Upper lobe of left lung (tissue), 6 donors: ENCODE measurements around the gene ARHGAP15. TPM values are rescaled to one million over a fixed set of nuclear protein-coding genes. Genes with fewer than 3 reads are reported as not detected.

ENCODE experiments used
- ATAC-seq, 2 donors: fragments of 200-7000 bp; cut with Tn5 transposase; one replicate each; pipeline ENCODE4 v1.9.1; 2022; ENCODE audit warnings: mild to moderate bottlenecking in 2 of 2, moderate library complexity in 2 of 2; ENCODE audit not compliant: low FRiP score in 2 of 2
- DNase-seq, 2 donors: peaks; one replicate each; pipeline ENCODE4 v3.0.0-alpha.2; 2019 to 2020
- H3K27ac ChIP-seq, 4 donors: fragments of 200-600 bp; sonication (generic); one replicate each; pipeline ENCODE4 v1.5.1; 2016 to 2019
- H3K27me3 ChIP-seq, 4 donors: fragments of 200-600 bp; sonication (generic); one replicate each; pipeline ENCODE4 v1.5.1; 2017 to 2019
- H3K36me3 ChIP-seq, 4 donors: fragments of 200-600 bp; sonication (generic); one replicate each; pipeline ENCODE4 v1.5.1; 2016 to 2019
- H3K4me1 ChIP-seq, 4 donors: fragments of 200-600 bp; sonication (generic); one replicate each; pipeline ENCODE4 v1.5.1; 2018 to 2019
- H3K4me3 ChIP-seq, 4 donors: fragments of 200-600 bp; sonication (generic); one replicate each; pipeline ENCODE4 v1.5.1; 2017 to 2019; ENCODE audit warnings: mild to moderate bottlenecking in 2 of 4, moderate library complexity in 1 of 4
- H3K9me3 ChIP-seq, 4 donors: fragments of 200-600 bp; sonication (generic); one replicate each; pipeline ENCODE4 v1.5.1; 2018 to 2019
- EP300 ChIP-seq, 4 donors: sonication (generic); formaldehyde crosslinking; IDR thresholded peaks; one replicate each; pipeline ENCODE4 v1.5.1; 2017; ENCODE audit warnings: antibody characterized with exemption in 4 of 4, control low read depth in 2 of 4
- POLR2A ChIP-seq, 4 donors: fragments of 450-650 bp; IDR thresholded peaks; one replicate each; pipeline ENCODE4 v1.5.1; 2016 to 2017; ENCODE audit warnings: antibody characterized with exemption in 4 of 4, mild to moderate bottlenecking in 2 of 4
- POLR2AphosphoS5 ChIP-seq, 2 donors: sonication (generic); formaldehyde crosslinking; IDR thresholded peaks; one replicate each; pipeline ENCODE4 v1.5.1; 2017; ENCODE audit warnings: antibody characterized with exemption in 2 of 2
- WGBS, 2 donors: methylation state at CpG; one replicate each; pipeline ENCODE4 v1.1.5; 2017 to 2018; 5-methylcytosine and 5-hydroxymethylcytosine counted together
- total RNA-seq, 6 donors: library from RNA; depleted of rRNA in 4 of 6; stranded (reverse); fragments of >200 nt in 4 of 6; gene quantifications; one replicate each; pipeline versions ENCODE4 v1.1.0 to v1.2.1, GENCODE V29; 2016 to 2021
- TF ChIP-seq, protein P1 (sequence below), 6 experiments: fragments of 450-650 bp in 4 of 6; fragments of 200-600 bp in 2 of 6; sonication (generic) in 2 of 6; IDR thresholded peaks; one replicate each; pipeline ENCODE4 v1.5.1; 2016 to 2019; ENCODE audit warnings: antibody characterized with exemption in 6 of 6
- donor health status: DM: no; HTN: no; CAD: no; lungs with moderate emphysema.
- donor health status: DM: no; HTN: yes; CAD: no; lungs with severe emphysema.

ARHGAP15 gene
- total RNA-seq, 6 donors from 2014 or later = 11.9 to 57.6 (median 17.5) TPM

DNA sequence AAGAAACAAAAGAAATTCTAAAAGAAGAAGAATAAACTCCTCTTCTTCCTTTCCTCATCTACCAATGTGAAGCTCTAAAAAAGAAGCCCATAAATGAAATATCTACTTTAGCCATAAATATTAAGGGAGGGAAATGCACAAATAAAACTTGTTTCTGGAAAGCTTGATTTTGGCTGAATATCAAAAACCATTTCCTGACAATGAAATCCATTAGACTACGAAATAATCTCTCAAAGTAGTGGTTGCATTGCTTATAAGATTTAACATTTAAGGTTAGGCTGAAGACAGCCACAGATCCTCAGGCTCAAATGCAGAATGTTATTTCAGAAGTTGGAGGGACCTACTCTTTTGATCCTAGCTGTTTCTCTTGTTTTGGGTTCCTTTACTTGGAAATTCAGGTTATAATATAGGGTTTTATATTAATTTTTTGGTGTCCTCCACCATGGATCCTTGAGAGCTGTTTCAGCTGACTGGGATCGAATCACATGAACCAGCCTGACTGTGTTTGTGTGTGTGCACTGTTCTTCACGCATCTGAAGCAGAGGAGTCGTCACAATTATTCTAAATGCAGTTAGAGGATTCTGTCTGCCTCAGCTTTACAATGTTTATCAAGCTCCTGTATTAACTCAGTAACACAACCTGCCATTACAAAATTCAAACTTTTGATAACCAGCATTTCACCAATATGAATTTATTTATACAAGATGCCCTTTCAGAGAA is 474.8 kb downstream of the ARHGAP15 start:
- DNase-seq = no peak
- H3K9me3 ChIP-seq = no peaks in the 10 kb centered on the region
- no peak overlapping the region for H3K27ac ChIP-seq
- no peaks in the 10 kb centered on the region for H3K27me3 ChIP-seq
- no peak overlapping the region for H3K4me3 ChIP-seq
- WGBS, 2 donors = 55 to 60% methylated on average over 4 of the region's 4 CpGs
- TF ChIP-seq EP300 (IDR thresholded peaks at IDR 0.05) (no peak), POLR2A (IDR thresholded peaks at IDR 0.05) (no peak), POLR2AphosphoS5 (IDR thresholded peaks at IDR 0.05) (no peak)
- TF ChIP-seq, protein P1, sequence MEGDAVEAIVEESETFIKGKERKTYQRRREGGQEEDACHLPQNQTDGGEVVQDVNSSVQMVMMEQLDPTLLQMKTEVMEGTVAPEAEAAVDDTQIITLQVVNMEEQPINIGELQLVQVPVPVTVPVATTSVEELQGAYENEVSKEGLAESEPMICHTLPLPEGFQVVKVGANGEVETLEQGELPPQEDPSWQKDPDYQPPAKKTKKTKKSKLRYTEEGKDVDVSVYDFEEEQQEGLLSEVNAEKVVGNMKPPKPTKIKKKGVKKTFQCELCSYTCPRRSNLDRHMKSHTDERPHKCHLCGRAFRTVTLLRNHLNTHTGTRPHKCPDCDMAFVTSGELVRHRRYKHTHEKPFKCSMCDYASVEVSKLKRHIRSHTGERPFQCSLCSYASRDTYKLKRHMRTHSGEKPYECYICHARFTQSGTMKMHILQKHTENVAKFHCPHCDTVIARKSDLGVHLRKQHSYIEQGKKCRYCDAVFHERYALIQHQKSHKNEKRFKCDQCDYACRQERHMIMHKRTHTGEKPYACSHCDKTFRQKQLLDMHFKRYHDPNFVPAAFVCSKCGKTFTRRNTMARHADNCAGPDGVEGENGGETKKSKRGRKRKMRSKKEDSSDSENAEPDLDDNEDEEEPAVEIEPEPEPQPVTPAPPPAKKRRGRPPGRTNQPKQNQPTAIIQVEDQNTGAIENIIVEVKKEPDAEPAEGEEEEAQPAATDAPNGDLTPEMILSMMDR (IDR thresholded peaks at IDR 0.05) = no peak
- ATAC-seq = no peak
- no peaks in the 10 kb centered on the region for H3K36me3 ChIP-seq
- peaks cover 0 to 23% (median 2%) of the 10 kb centered on the region in 4 donors for H3K4me1 ChIP-seq

- Histone ChIP-seq H3K36me3 (no peaks in the 10 kb centered on the region), H3K4me1 (peaks cover 0 to 23% (median 2%) of the 10 kb centered on the region in 4 donors), H3K27me3 (no peaks in the 10 kb centered on the region), H3K27ac (no peak overlapping the region), H3K4me3 (no peak overlapping the region), H3K9me3 (no peaks in the 10 kb centered on the region)
- ATAC-seq = no peak
- TF ChIP-seq POLR2AphosphoS5 (IDR thresholded peaks at IDR 0.05) = no peak
- no peak for TF ChIP-seq EP300 (IDR thresholded peaks at IDR 0.05)
- TF ChIP-seq, protein P1 (IDR thresholded peaks at IDR 0.05) = no peak
- no peak for TF ChIP-seq POLR2A (IDR thresholded peaks at IDR 0.05)
- WGBS, 2 donors = 81 to 83% methylated on average over 5 of the region's 5 CpGs
- no peak for DNase-seq
These were observed 475.3 kb downstream of the ARHGAP15 start for GRCh38 chr2:143604566-143604959.

- H3K4me1 ChIP-seq = peaks cover 0 to 23% (median 2%) of the 10 kb centered on the region in 4 donors
- no peak overlapping the region for H3K4me3 ChIP-seq
- H3K27me3 ChIP-seq = no peaks in the 10 kb centered on the region
- no peaks in the 10 kb centered on the region for H3K9me3 ChIP-seq
- no peak overlapping the region for H3K27ac ChIP-seq
- no peak for ATAC-seq
- H3K36me3 ChIP-seq = no peaks in the 10 kb centered on the region
- 53% methylated on average over 5 of the region's 5 CpGs for WGBS, 2 donors
- no peak for DNase-seq
- TF ChIP-seq POLR2AphosphoS5 (IDR thresholded peaks at IDR 0.05) (no peak), POLR2A (IDR thresholded peaks at IDR 0.05) (no peak), EP300 (IDR thresholded peaks at IDR 0.05) (no peak)
- TF ChIP-seq, protein P1 (IDR thresholded peaks at IDR 0.05) = no peak
These were observed 478.2 kb downstream of the ARHGAP15 start for GRCh38 chr2:143607231-143608062.

DNA sequence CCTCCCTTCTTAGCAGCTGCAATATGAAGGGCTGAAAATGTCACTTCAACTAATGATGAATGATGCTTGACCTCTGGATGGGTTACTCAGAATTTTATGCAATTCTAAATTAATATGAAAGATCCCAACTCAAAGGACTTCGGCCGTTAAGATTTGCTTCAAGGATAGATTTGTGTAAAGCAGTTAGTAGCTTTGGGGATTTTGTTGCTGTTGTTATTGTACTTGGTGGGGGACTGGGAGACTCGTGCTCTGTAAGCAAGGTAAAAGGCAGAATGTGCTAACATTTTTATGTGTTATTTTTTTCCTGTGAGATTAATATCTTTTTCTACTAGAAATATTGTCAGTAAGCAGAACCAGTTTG is 478.8 kb downstream of the ARHGAP15 start:
- TF ChIP-seq POLR2A (IDR thresholded peaks at IDR 0.05) (no peak), EP300 (IDR thresholded peaks at IDR 0.05) (no peak)
- H3K27me3 ChIP-seq = no peaks in the 10 kb centered on the region
- no peaks in the 10 kb centered on the region for H3K9me3 ChIP-seq
- H3K4me1 ChIP-seq = peaks cover 0 to 23% (median 2%) of the 10 kb centered on the region in 4 donors
- ATAC-seq (no peak), DNase-seq (no peak)
- no peak overlapping the region for H3K27ac ChIP-seq
- no peaks in the 10 kb centered on the region for H3K36me3 ChIP-seq
- no peak overlapping the region for H3K4me3 ChIP-seq
- 57 to 75% methylated on average over 3 of the region's 3 CpGs for WGBS, 2 donors

DNA sequence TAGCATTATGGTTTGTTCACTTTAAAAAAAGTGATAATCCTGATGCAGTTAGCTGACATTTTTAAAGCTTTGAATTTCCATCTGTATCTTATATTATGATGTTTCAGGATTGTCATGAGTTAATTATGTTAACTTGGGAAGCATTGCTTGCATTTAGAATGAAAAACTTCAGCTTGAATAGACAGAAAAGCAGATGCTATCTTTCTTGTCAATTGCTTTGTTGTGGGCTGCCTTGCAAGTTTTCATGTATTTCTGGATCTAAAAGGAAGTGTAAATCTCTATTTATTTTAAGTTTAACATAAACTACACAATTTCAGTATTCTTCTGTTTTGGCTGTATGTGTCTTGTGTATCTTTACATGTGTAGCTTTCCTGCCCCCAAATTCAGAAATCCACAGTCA is 479.5 kb downstream of the ARHGAP15 start:
- Histone ChIP-seq H3K36me3 (no peaks in the 10 kb centered on the region), H3K27me3 (no peaks in the 10 kb centered on the region), H3K27ac (no peak overlapping the region), H3K9me3 (no peaks in the 10 kb centered on the region), H3K4me1 (peaks cover 0 to 15% (median 2%) of the 10 kb centered on the region in 4 donors), H3K4me3 (no peak overlapping the region)
- ATAC-seq = no peak
- no peak for DNase-seq
- TF ChIP-seq EP300 (IDR thresholded peaks at IDR 0.05) = no peak
- TF ChIP-seq, protein P1 (IDR thresholded peaks at IDR 0.05) = no peak
- TF ChIP-seq POLR2AphosphoS5 (IDR thresholded peaks at IDR 0.05) = no peak
- no peak for TF ChIP-seq POLR2A (IDR thresholded peaks at IDR 0.05)
